ENCODE measurements around the gene FMO5.
"Not testable (repeated sequence)": the region's sequence is repeated elsewhere in the genome, so short reads cannot be mapped to it uniquely, and the experiment has no call there.

The FMO5 gene

DNA sequence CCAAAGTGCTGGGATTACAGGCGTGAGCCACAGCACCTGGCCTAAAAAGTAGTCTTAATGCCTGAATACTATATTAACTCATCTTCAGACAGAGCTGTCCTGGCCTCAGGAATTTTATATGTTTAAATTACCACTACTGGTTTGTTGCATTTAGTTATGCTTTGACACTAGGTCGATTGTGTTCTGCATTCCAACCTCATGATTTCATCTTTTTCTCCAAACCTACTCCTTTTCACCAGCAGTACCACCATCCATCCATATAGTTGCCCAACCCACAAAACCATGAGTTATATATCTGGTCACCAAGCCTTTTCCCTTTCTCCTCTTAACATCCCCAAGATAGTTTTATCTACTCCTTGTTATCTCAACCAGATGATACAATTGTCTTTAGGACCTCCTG, 22.6 kb downstream of the FMO5 start:
- TF ChIP-seq, protein P1, sequence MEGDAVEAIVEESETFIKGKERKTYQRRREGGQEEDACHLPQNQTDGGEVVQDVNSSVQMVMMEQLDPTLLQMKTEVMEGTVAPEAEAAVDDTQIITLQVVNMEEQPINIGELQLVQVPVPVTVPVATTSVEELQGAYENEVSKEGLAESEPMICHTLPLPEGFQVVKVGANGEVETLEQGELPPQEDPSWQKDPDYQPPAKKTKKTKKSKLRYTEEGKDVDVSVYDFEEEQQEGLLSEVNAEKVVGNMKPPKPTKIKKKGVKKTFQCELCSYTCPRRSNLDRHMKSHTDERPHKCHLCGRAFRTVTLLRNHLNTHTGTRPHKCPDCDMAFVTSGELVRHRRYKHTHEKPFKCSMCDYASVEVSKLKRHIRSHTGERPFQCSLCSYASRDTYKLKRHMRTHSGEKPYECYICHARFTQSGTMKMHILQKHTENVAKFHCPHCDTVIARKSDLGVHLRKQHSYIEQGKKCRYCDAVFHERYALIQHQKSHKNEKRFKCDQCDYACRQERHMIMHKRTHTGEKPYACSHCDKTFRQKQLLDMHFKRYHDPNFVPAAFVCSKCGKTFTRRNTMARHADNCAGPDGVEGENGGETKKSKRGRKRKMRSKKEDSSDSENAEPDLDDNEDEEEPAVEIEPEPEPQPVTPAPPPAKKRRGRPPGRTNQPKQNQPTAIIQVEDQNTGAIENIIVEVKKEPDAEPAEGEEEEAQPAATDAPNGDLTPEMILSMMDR (IDR thresholded peaks at IDR 0.05; ENCODE audit: borderline replicate concordance, insufficient read depth, low read depth, low read length): no peak
- no peak overlapping the region for H3K4me3 ChIP-seq (ENCODE audit: low read depth, low read length)

DNA sequence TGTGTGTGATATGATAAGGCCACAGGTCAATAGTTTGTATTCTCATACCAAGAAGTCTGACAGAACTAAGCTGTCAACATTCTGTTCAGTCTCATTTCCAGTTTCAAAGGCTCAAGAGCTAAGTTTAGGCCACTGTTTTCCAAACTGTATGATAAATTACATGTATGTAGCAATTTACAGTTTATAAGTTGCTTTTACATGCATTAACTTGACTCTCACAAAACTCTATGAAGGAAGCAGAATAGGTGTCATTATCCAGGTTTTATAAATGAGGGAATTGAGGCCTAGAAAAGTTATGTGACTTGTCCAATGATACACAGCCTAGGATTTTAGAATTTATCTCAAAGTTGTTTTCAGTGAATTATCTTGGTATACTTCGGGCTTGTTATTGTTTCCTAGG, 23.4 kb downstream of the FMO5 start:
- no peak overlapping the region for H3K4me3 ChIP-seq (ENCODE audit: low read depth, low read length)
- TF ChIP-seq, protein P1 (IDR thresholded peaks at IDR 0.05; ENCODE audit: borderline replicate concordance, insufficient read depth, low read depth, low read length): no peak

DNA sequence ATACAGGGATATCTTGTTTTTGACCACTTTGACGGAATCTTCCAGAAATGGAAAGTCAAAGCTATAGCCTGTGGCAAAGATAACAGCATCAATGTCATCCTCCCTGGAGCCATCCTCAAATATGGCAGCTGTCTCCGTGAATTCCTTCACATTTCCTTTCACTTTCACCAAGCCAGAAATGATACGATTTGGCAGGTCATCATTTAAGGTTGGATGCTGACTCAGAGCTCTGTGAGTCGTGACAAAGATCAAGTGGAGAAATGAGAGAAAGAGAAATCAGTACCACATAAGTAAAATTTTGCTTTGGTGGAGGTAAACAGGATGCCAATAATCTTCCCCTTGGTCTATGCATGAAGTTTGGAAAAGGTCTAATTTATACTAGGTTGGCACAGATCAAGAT, 23.9 kb downstream of the FMO5 start:
- TF ChIP-seq, protein P1 (IDR thresholded peaks at IDR 0.05; ENCODE audit: borderline replicate concordance, insufficient read depth, low read depth, low read length): no peak
- no peak overlapping the region for H3K4me3 ChIP-seq (ENCODE audit: low read depth, low read length)

DNA sequence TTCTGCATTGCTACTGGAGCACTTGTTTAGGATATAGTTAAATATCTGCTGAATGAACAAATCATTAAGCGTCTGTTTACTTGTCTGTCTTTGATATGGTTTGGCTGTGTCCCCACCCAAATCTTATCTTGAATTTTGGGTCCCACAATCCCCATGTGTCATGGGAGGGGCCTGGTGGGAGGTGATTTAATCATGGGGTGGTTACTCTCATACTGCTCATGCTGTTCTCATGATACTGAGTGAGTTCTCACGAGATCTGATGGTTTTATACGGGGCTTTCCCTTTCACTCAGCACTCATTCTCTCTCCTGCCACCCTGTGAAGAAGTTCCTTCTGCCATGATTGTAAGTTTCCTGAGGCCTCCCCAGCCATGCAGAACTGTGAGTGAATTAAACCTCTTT, 27.8 kb downstream of the FMO5 start:
- H3K4me3 ChIP-seq (ENCODE audit: low read depth, low read length): not testable (repeated sequence)

DNA sequence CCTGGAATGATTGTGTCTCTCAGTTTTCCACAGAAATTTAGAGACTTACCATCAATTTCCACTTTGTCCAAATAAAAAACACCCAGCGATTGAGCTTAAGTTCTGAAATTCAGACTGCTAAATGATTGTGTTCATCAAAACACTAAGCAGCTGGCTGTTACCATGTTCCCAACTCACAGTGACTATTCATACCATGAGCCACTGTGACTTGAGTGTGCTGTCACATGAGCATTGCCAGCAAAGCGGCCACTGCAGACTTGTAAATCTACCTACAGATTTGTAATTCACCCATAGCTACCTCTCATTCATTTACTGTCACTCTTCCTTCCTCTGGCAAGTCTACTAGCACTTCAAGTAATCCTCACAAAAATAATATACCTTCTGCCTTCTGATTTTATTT, 35.6 kb downstream of the FMO5 start:
- H3K4me3 ChIP-seq (ENCODE audit: low read depth, low read length): no peak overlapping the region
- TF ChIP-seq, protein P1 (IDR thresholded peaks at IDR 0.05; ENCODE audit: borderline replicate concordance, insufficient read depth, low read depth, low read length): no peak

DNA sequence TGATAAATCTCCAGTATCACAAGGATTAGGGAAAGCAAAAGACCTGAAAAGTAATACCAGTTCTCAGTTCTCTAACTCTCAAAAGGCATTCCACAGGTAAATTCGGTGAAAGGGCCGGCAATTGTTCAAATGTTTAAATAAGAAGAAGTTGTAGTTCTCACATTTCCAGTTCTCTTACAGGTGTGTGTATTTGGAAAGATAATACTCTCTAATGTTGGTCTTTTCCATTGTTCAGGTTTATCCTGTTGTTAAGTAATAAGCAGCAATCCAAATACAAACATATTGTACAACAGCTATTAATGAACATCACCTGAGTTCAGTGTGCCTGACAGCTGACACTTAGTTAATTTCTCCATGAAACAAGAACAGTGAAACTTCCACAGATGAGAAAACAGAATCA, 39.7 kb downstream of the FMO5 start:
- H3K4me3 ChIP-seq (ENCODE audit: low read depth, low read length): no peak overlapping the region
- TF ChIP-seq, protein P1 (IDR thresholded peaks at IDR 0.05; ENCODE audit: borderline replicate concordance, insufficient read depth, low read depth, low read length): no peak

DNA sequence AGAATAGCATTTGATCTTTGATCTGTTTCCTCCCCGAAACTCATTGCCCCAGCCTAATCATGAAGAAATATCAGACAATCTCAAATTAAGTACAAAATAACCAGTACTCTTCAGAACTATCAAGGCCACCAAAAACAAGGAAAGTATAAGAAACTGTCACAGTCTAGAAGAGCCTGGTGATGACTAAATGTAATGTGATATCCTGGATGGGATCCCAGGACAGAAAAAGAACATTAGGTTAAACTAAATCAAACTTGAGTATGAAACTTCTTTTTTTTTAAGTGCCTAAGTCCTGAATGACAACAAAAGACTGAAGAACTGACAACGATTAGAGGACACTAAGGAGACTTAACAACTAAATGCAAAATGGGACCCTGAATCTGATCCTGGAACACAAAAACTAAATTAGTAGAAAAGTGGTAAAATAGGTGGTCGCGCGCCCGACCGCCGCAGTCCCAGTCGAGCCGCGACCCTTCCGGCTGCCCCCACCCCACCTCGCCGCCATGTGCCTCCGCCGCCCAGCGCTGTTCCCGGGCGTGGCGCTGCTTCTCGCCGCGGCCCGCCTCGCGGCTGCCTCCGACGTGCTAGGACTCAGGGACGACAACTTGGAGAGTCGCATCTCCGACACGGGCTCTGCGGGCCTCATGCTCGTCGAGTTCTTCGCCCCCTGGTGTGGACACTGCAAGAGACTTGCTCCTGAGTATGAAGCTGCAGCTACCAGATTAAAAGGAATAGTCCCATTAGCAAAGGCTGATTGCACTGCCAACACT, 47.3 kb downstream of the FMO5 start:
- TF ChIP-seq, protein P1 (IDR thresholded peaks at IDR 0.05; ENCODE audit: borderline replicate concordance, insufficient read depth, low read depth, low read length): no peak
- no peak overlapping the region for H3K4me3 ChIP-seq (ENCODE audit: low read depth, low read length)
